Loucy (cell line): Measurements from ENCODE around the gene TENM3.

Source experiments
- CTCF ChIP-seq: fragments of 200-600 bp; sonication (generic); conservative IDR thresholded peaks from 2 replicates; pipeline ENCODE4 v1.5.1; 2014; ENCODE audit warnings: mild to moderate bottlenecking, antibody characterized with exemption, low read length
- EZH2phosphoT487 ChIP-seq: fragments of 200-600 bp; IDR thresholded peaks from 2 replicates; pipeline ENCODE4 v1.6.1; 2018; ENCODE audit warnings: antibody characterized with exemption, mild to moderate bottlenecking, moderate library complexity, borderline replicate concordance

GRCh38 chr4:182250446-182250845, 7.2 kb downstream of the TENM3 start:
- TF ChIP-seq CTCF (no peak), EZH2phosphoT487 (no peak)
